ENCODE results near the gene SYTL5.

SYTL5 gene

DNA sequence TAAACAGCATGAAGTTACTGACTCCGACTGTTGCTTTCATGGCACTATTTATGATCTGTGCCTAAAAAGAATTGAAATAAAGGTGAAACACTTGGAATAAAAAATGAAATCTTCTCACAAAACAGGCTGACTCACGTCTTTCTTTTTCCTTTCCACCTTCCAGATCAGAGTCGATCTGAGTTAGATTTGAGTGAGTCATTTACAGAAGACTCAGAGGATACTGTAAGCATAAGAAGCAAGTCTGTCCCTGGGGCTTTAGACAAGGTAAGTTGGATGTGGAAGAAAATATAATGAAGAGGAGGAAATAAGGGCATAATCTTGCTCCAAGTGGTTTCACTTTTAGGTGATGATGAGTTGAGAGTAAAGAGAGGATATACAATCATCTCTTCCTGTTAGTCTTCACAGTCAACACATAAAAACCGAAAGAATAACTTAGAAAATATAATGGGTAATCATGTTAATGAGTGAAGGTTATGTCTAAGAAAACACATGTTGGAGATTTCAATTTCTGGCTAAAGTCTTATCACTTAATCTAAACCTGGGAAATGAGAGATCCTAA is 89.7 kb downstream of the SYTL5 start:
- DNase-seq, result no peak

DNA sequence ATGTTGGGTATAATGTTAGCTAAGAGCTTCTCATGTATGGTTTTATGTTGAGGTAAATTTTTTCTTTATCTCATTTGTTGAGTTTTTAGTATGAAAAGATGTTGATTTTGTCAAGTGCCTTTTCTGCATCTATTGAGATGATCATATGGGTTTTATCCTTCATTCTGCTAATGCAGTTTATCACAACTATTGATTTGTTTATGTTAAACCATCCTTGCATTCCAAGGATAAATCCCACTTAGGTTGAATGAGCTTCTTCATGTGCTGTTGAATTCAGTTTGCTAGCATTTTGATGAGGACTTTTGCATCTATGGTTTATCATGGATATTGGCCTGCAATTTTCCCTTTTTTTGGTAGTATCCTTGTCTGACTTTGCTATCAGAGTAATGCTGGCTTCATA is 93.3 kb downstream of the SYTL5 start:
- DNase-seq, result no peak

DNA sequence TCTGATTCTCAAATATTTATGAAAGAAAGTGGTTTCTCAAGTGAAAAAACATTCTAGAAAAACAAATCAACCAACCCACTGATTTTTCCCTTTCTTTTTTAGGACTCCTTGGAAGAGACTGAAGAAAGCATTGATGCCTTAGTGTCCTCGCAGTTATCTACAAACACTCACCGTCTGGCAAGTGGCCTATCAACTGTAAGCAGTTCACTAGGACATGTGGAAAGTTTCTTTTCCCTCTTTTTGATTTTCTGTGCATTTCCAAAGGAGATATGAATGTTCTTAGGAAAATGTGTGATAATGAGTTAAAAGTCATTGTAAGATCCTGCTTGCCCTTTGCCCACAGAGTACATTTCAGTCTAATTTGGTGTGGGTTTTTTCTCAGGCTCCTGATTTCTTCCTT is 95.9 kb downstream of the SYTL5 start:
- DNase-seq, result no peak

GRCh38 chrX:38102875-38103274 is 96.5 kb downstream of the SYTL5 start:
- DNase-seq, result no peak

DNA sequence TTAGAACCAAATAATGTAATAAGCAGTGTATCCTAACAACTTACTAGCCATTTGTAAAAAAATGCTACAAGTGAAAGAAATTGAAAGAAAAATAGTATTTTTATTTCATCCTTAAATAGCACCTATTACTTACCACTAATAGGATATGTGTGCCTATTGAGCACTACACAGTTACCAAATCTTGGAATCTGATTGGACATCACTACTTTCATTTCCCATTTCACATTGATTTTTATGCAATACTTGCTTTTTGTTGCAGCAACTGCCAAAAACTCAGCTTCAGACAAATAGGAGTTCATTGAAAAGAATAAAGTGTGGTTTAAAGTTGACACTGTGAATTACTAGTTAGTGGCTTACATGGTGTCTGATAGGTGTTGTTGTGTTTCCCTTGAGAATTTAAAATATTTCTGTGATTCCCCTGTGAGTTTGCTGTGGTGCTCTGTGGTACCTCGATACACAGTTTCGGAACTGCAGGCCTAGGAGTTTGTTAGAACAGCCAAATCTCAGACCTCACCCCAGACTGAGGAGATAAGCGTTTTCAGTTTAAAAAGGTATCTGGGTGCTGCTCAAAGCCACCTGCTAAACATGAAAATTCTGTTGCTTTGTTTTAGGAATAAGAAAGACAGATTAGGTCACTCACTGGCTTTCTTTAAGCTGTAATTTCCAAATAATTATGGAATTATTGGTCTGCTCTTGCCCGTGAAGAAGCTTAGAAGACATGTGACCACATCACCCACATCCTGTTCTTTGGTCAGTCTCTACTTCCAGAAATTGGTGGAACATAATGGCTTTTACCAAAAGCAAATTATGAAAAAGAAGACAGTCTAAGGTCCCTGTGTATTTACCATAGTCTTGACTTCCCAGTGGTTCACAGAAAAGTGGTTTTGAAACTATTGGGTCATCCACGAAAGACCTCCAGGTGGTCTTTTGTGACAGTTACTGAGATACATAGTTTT is 97.8 kb downstream of the SYTL5 start:
- no peak for DNase-seq

GRCh38 chrX:38105216-38105725 is 98.9 kb downstream of the SYTL5 start:
- no peak for DNase-seq

GRCh38 chrX:38106991-38107655 is 100.8 kb downstream of the SYTL5 start:
- no peak for DNase-seq

- no peak for DNase-seq
Measured at GRCh38 chrX:38108364-38108763, 102.0 kb downstream of the SYTL5 start.

DNA sequence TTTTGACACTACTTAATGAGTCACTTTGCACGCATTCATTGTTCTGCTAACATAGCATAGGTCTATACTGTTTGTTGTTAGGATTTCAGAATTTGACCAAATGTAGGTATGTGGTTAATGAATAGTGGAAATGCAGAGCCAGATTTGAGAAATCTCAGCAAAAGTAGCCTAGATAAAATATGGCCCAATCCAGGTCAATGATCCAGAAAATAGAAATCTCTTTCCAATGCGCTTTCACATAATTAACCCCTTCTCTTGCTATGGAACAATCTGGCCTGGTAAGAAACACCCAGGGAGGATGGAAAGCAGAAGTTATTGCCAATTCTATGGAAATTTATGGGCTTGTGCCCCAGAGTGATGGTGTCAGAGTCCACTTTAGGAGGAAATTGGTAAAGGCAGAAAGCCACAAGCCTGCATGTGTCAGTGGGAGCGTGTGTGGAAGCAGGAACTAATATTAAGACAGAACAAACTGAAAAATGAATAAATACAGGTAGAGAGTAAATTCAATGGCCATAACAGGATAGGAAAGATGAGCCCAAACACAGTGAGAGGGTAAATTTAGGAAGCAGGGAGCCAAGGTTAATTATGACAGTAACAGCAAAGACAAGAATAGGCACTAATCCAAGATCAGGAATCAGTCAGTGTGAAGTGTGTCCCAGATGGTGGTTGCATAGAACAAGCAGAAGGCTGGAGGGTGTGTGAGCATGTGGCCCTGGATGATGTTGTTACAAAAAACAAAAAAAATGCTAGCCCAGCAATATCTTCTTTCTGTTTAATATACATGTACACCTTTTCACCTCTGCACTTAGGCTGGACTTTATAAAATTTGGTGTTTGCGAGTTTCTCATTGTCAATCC is 102.9 kb downstream of the SYTL5 start:
- no peak for DNase-seq

GRCh38 chrX:38110231-38110630 is 103.9 kb downstream of the SYTL5 start:
- DNase-seq, result no peak

- DNase-seq, result no peak
Measured at GRCh38 chrX:38111196-38111595, 104.8 kb downstream of the SYTL5 start.

DNA sequence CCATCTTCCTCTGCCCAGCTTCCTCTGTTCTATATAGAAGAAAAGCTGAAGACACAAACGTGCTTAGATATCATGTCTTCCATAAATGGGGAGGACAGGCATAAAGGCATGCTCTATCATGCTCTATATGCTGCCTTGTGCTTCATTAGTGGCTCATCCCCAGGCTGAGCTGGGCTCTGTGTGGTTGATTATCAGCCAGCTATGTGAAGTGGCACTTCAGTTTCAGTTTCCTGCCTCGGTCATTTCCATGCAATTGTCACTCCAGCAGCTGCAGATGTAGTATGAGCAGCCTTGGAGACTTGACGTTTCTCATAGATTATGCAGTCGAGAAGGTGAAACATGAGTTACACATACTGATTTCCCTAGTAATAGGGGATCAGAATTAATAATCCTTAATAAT is 106.2 kb downstream of the SYTL5 start:
- no peak for DNase-seq

DNA sequence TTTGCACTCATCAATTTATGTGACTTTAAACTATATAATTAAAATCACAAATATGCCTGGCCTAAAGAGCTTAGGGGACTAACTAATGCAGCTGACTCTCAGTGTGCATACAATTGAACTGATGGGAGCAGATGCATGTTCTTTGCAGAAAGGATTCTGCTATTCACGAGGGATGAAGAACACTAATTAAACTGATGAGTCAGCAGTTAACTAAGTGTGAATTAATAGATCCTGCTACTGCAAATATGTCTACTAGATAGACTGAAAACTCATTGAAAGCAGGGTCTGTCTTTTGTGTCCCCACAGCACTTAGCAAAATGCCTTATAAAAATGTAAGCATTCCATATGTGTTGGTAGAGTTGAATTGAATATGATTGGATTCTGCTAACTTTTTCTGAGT is 110.4 kb downstream of the SYTL5 start:
- DNase-seq, result no peak

GRCh38 chrX:38117485-38117884 is 111.1 kb downstream of the SYTL5 start:
- DNase-seq, result no peak

GRCh38 chrX:38124000-38124399 is 117.6 kb downstream of the SYTL5 start:
- no peak for DNase-seq

DNA sequence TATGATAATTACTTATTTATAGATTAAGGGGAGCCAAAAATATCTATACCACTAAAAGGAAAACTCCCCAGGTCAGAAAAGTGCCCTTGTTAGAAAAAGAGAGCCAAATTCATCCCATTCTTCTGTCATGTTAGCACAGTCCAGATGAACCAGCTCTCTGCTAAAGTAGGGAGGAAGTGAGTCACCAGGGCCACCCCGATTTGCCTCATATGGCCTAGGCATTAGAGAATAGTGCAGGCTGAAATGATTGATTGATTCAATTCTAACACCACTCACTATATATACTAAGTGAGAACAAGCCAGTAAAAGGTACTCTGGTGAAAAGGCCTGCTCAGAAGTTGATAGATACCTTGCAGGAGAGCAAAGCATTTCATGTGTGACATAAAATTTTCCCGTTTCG is 119.8 kb downstream of the SYTL5 start:
- no peak for DNase-seq

GRCh38 chrX:38127961-38128360 is 121.6 kb downstream of the SYTL5 start:
- DNase-seq, result no peak

DNA sequence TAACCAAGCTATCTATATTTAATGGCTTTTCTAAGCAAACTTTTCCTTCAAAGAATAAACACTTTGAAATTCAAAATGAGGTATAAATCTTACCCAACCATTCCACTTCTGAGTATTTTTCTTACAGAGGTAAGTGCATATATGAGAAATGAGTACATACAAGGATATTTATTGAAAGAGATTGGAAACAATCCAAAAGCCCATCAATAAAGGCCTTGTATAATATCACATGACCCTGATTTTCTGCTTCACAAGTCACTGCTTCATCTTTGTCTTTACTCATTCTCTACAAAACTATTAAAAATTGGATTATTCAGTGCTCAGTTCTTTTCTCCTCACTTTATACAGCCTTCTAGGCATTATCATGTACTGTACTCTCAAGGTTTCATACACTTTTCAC is 123.0 kb downstream of the SYTL5 start:
- no peak for DNase-seq

DNA sequence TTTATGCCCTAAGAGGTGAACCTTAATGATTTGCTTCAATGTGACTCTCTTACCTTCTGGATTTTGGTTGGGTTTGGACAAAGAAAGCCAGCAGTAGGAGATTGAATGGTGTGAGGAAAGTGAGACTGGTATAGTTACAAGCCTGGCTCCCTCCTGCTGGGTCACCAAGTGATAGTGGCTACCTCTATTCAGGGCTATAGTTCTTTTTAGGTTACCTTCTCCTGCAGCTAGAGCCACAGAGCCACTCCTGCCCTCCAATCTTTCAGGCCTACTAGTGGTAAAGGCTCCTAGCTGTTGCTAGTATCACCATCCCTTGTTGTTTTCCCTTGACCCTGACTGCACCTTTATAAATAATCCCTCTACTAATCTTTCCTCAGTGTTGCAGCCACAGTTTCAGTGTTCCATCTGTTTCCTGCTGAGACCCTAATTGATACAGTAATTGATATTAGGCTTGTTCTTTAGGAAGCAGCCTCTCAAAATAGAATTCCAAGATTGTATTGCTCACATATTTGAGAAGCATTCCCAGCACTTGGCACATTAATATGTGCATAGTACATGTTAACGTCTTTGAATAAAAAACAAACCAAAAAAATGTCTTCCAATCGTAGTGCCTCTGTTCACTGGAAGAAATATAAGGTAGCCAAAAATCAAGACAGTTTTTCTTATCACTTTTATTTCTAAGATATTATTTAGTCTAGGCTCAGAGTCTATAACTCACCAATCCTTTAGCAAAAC is 132.0 kb downstream of the SYTL5 start:
- DNase-seq, result no peak

DNA sequence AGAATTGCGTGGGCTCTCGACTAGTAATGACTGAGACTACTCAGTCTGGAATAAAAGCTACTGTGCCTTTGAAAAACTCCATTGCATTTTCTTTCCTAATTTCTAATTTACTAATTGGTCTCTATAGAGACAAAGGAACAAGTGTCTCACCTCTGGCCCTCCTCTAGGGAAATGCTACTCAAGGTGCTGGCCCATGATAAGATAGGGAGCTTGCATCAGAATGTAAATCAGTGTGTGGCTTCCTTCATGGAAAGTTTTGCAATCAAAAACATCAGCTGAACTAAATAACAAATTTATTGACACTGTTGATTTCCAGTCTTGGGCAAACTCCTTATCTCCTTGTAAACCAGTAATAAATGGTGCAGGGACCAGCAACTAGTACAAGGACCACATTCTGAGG is 132.5 kb downstream of the SYTL5 start:
- no peak for DNase-seq

DNA sequence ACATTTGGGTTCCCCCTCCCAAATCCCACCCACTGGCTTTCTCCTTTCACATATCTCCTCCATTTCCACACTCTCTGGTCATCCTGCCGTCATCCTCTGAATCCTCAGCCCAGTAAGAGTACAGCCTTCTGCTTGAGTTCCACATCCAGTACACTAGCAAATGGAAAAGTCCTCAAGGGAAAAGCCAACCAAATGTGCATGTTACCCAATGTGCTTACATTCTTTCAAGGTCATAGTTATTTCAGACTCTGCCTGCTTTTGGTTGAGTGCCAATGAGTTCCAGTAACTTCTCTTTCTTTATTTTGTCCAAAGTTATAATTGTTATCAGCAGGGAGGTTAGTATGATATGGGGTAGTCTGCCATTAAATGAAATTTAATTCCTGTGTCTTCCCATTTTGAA is 136.3 kb downstream of the SYTL5 start:
- DNase-seq, result no peak

- DNase-seq, result no peak
Measured at GRCh38 chrX:38149016-38149415, 142.7 kb downstream of the SYTL5 start.

Measured in right forelimb (tissue), 1 donor.